ENCODE results near the gene ASGR1.

DNA sequence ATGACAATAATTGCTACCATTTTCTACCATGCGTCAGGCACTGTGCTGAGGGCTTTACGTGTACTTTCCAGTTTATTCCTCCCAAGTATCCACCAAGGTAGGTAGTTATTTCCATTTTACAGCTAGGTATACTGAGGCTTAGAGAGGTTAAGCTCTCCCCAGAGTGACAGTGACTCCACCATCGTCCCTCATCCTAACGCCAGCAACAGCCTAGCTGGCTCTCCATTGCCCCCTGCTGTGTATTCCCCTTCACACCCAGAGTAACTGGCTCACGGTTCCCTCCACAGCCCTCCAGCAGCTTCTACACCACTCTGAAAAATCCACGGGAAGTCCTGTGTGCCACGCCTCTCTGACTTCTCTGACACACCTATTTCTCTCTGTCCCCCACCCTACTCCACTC lies 7.1 kb upstream of the ASGR1 start:
- no peak for TF ChIP-seq POLR2AphosphoS5 (IDR thresholded peaks at IDR 0.05)
- TF ChIP-seq, protein P1, sequence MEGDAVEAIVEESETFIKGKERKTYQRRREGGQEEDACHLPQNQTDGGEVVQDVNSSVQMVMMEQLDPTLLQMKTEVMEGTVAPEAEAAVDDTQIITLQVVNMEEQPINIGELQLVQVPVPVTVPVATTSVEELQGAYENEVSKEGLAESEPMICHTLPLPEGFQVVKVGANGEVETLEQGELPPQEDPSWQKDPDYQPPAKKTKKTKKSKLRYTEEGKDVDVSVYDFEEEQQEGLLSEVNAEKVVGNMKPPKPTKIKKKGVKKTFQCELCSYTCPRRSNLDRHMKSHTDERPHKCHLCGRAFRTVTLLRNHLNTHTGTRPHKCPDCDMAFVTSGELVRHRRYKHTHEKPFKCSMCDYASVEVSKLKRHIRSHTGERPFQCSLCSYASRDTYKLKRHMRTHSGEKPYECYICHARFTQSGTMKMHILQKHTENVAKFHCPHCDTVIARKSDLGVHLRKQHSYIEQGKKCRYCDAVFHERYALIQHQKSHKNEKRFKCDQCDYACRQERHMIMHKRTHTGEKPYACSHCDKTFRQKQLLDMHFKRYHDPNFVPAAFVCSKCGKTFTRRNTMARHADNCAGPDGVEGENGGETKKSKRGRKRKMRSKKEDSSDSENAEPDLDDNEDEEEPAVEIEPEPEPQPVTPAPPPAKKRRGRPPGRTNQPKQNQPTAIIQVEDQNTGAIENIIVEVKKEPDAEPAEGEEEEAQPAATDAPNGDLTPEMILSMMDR (IDR thresholded peaks at IDR 0.05 in 8 of 11, conservative IDR thresholded peaks at IDR 0.05 in 3 of 11) = no peak

All from spleen (tissue), 7 donors.